Kasumi-1 (cell line): ENCODE data around the gene TARBP1.
"Not testable (repeated sequence)": the region's sequence is repeated elsewhere in the genome, so short reads cannot be mapped to it uniquely, and the experiment has no call there.

Experiments used
- DNase-seq, 2 experiments: peaks; one replicate each; lab custom pipeline; 2025; lab: John Stamatoyannopoulos, UW

The TARBP1 gene

GRCh38 chr1:234437423-234438171 is 41.4 kb downstream of the TARBP1 start:
- DNase-seq: no peak

GRCh38 chr1:234435620-234436019 is 43.4 kb downstream of the TARBP1 start:
- DNase-seq: no peak

GRCh38 chr1:234434706-234435105 is 44.3 kb downstream of the TARBP1 start:
- DNase-seq: no peak

GRCh38 chr1:234433563-234434285 is 45.3 kb downstream of the TARBP1 start:
- DNase-seq: no peak

GRCh38 chr1:234431255-234431654 is 47.7 kb downstream of the TARBP1 start:
- DNase-seq: no peak

- DNase-seq: no peak
Observed at GRCh38 chr1:234430691-234431090, 48.3 kb downstream of the TARBP1 start.

GRCh38 chr1:234429434-234429806 is 49.6 kb downstream of the TARBP1 start:
- DNase-seq: no peak

- no peak for DNase-seq
Observed at GRCh38 chr1:234427950-234428646, 50.9 kb downstream of the TARBP1 start.

GRCh38 chr1:234413990-234414389 is 65.0 kb downstream of the TARBP1 start:
- DNase-seq: no peak

GRCh38 chr1:234413485-234413884 is 65.5 kb downstream of the TARBP1 start:
- DNase-seq: no peak

GRCh38 chr1:234412830-234413229 is 66.1 kb downstream of the TARBP1 start:
- no peak for DNase-seq

- peak in 1 of 2 experiments; percentile 14 for DNase-seq
Observed at GRCh38 chr1:234409328-234409727, 69.7 kb downstream of the TARBP1 start.

- no peak for DNase-seq
Observed at GRCh38 chr1:234408757-234409156, 70.2 kb downstream of the TARBP1 start.

- DNase-seq: no peak
Observed at GRCh38 chr1:234406871-234407270, 72.1 kb downstream of the TARBP1 start.

- DNase-seq: no peak
Observed at GRCh38 chr1:234405676-234406075, 73.3 kb downstream of the TARBP1 start.

GRCh38 chr1:234402939-234403338 is 76.0 kb downstream of the TARBP1 start:
- no peak for DNase-seq

GRCh38 chr1:234401658-234402057 is 77.3 kb downstream of the TARBP1 start:
- no peak for DNase-seq

- DNase-seq: no peak
Observed at GRCh38 chr1:234400773-234401172, 78.2 kb downstream of the TARBP1 start.

GRCh38 chr1:234399515-234399914 is 79.5 kb downstream of the TARBP1 start:
- DNase-seq: not testable (repeated sequence)

- peak; percentile 53 to 65 for DNase-seq
Observed at GRCh38 chr1:234398849-234399381, 80.1 kb downstream of the TARBP1 start.

GRCh38 chr1:234397732-234398131 is 81.2 kb downstream of the TARBP1 start:
- DNase-seq: no peak

- DNase-seq: no peak
Observed at GRCh38 chr1:234396871-234397270, 82.1 kb downstream of the TARBP1 start.

GRCh38 chr1:234396092-234396491 is 82.9 kb downstream of the TARBP1 start:
- DNase-seq: no peak
